IMR-90 (cell line): ENCODE data around the gene GKN1. TPM values are rescaled to one million over a fixed set of nuclear protein-coding genes. Genes with fewer than 3 reads are reported as not detected.

ENCODE experiments used
- ATAC-seq: fragments of 200-7000 bp; cut with Tn5 transposase; 2 replicates; pipeline ENCODE4 v1.9.1; 2020; ENCODE audit warnings: low read depth, mild to moderate bottlenecking, moderate library complexity
- BruUV-seq: library from RNA; stranded (reverse); fragments of 400-500 nt; replicated peaks from 2 replicates; lab custom pipeline; 2021; lab: Mats Ljungman, UMichigan
- CTCF ChIA-PET: fragments of 300-600 bp; formaldehyde crosslinking; extraction: SDS; loops from one replicate; lab custom pipeline; 2021; ENCODE audit warnings: antibody characterized with exemption; lab: Yijun Ruan, JAX
- POLR2A ChIA-PET: fragments of 300-600 bp; sonication (Branson Sonifier 250); formaldehyde crosslinking; loops from one replicate; lab custom pipeline; 2022; ENCODE audit warnings: antibody characterized with exemption; ENCODE audit not compliant: unreplicated experiment; lab: Charles Lee
- DNase-seq: peaks from one replicate; pipeline ENCODE4 v3.0.0; 2013
- H2AFZ ChIP-seq: replicated peaks from 2 replicates; pipeline ENCODE3; 2013; ENCODE audit warnings: low read length, mild to moderate bottlenecking; ENCODE audit not compliant: poor library complexity
- H2AK5ac ChIP-seq: 2 replicates; pipeline ENCODE4 v1.6.1; 2013; ENCODE audit warnings: low read depth, low read length, inconsistent platforms
- H2AK9ac ChIP-seq: replicated peaks from 2 replicates; pipeline ENCODE3; 2013; ENCODE audit warnings: mild to moderate bottlenecking, low read depth, low read length, moderate library complexity; ENCODE audit not compliant: poor library complexity
- H2BK120ac ChIP-seq: 2 replicates; pipeline ENCODE4 v1.6.1; 2013; ENCODE audit warnings: low read depth, low read length, inconsistent platforms
- H2BK15ac ChIP-seq: 3 replicates; pipeline ENCODE4 v1.6.1; 2013; ENCODE audit warnings: low read depth, low read length, inconsistent platforms
- H2BK20ac ChIP-seq: 2 replicates; pipeline ENCODE4 v1.6.1; 2013; ENCODE audit warnings: low read depth, mild to moderate bottlenecking, inconsistent platforms, low read length, moderate library complexity
- H2BK5ac ChIP-seq: 2 replicates; pipeline ENCODE4 v1.6.1; 2013; ENCODE audit warnings: mild to moderate bottlenecking, low read depth, low read length, inconsistent platforms; ENCODE audit not compliant: poor library complexity, severe bottlenecking
- H3K14ac ChIP-seq: replicated peaks from 2 replicates; pipeline ENCODE4 v1.6.1; 2013; ENCODE audit warnings: low read depth, low read length, inconsistent platforms
- H3K18ac ChIP-seq: 2 replicates; pipeline ENCODE4 v1.6.1; 2013; ENCODE audit warnings: low read depth, low read length, control low read depth
- H3K23ac ChIP-seq: 2 replicates; pipeline ENCODE4 v1.6.1; 2013; ENCODE audit warnings: low read depth, low read length, inconsistent platforms
- H3K27ac ChIP-seq: 2 replicates; pipeline ENCODE4 v1.5.1; 2013; ENCODE audit warnings: mild to moderate bottlenecking, control low read depth, low read length; ENCODE audit not compliant: insufficient read depth
- H3K27me3 ChIP-seq: 2 replicates; pipeline ENCODE4 v1.6.1; 2013; ENCODE audit warnings: low read length; ENCODE audit not compliant: control insufficient read depth, insufficient read depth
- H3K36me3 ChIP-seq: 2 replicates; pipeline ENCODE4 v1.6.1; 2013; ENCODE audit warnings: low read length, mixed read lengths; ENCODE audit not compliant: control insufficient read depth, insufficient read depth
- H3K4ac ChIP-seq: 2 replicates; pipeline ENCODE4 v1.6.1; 2013; ENCODE audit warnings: low read depth, low read length, inconsistent platforms
- H3K4me1 ChIP-seq: 2 replicates; pipeline ENCODE4 v1.6.1; 2013; ENCODE audit warnings: low read length, mixed read lengths; ENCODE audit not compliant: control insufficient read depth, insufficient read depth
- H3K4me2 ChIP-seq: 2 replicates; pipeline ENCODE4 v1.6.1; 2013; ENCODE audit warnings: low read depth, mild to moderate bottlenecking, control low read depth, low read length, moderate library complexity
- H3K4me3 ChIP-seq: 2 replicates; pipeline ENCODE4 v1.5.1; 2013; ENCODE audit warnings: low read depth, mild to moderate bottlenecking, control low read depth, low read length, moderate library complexity; ENCODE audit not compliant: insufficient read depth
- H3K56ac ChIP-seq: 2 replicates; pipeline ENCODE4 v1.6.1; 2013; ENCODE audit warnings: low read length, inconsistent platforms; ENCODE audit not compliant: insufficient read depth; ENCODE audit errors: extremely low read depth
- H3K79me1 ChIP-seq, 2 experiments: 2 replicates each; pipeline ENCODE4 v1.6.1; 2013; ENCODE audit warnings: low read length in 2 of 2, inconsistent platforms in 1 of 2, low read depth in 1 of 2
- H3K9ac ChIP-seq: 2 replicates; pipeline ENCODE4 v1.6.1; 2013; ENCODE audit warnings: low read depth, low read length, control low read depth
- H3K9me1 ChIP-seq: 2 replicates; pipeline ENCODE4 v1.6.1; 2013; ENCODE audit warnings: low read length, inconsistent platforms; ENCODE audit not compliant: insufficient read depth
- H3K9me3 ChIP-seq: 2 replicates; pipeline ENCODE4 v1.6.1; 2013; ENCODE audit warnings: low read length; ENCODE audit not compliant: control insufficient read depth, insufficient read depth
- H4K20me1 ChIP-seq: 2 replicates; pipeline ENCODE4 v1.6.1; 2013; ENCODE audit warnings: low read length, inconsistent platforms; ENCODE audit not compliant: insufficient read depth
- H4K5ac ChIP-seq: 2 replicates; pipeline ENCODE4 v1.6.1; 2013; ENCODE audit warnings: mild to moderate bottlenecking, low read depth, low read length, control low read depth
- H4K8ac ChIP-seq, 2 experiments: 2 replicates each; pipeline ENCODE4 v1.6.1; 2013; ENCODE audit warnings: low read depth in 2 of 2, low read length in 2 of 2, control low read depth in 1 of 2, inconsistent platforms in 1 of 2
- H4K91ac ChIP-seq: 2 replicates; pipeline ENCODE4 v1.6.1; 2013; ENCODE audit warnings: low read depth, low read length, inconsistent platforms; ENCODE audit not compliant: insufficient read depth
- BHLHE40 ChIP-seq: fragments of 150-350 bp; IDR thresholded peaks from 2 replicates; pipeline ENCODE4 v1.6.1; 2016; ENCODE audit warnings: mild to moderate bottlenecking, low read depth, low read length
- FOS ChIP-seq: fragments of 150-350 bp; IDR thresholded peaks from 2 replicates; pipeline ENCODE4 v1.6.1; 2016; ENCODE audit warnings: low read depth, low read length
- MAFK ChIP-seq: IDR thresholded peaks from 2 replicates; pipeline ENCODE4 v1.6.1; 2012; ENCODE audit warnings: low read depth, low read length, improper control_type of control experiment
- MXI1 ChIP-seq: IDR thresholded peaks from 2 replicates; pipeline ENCODE4 v1.6.1; 2012; ENCODE audit warnings: low read depth, mild to moderate bottlenecking, low read length, moderate library complexity, borderline replicate concordance
- NFE2L2 ChIP-seq: fragments of 150-350 bp; IDR thresholded peaks from 2 replicates; pipeline ENCODE4 v1.6.1; 2016; ENCODE audit warnings: low read depth, mild to moderate bottlenecking, low read length
- POLR2A ChIP-seq: IDR thresholded peaks from 2 replicates; pipeline ENCODE4 v1.6.1; 2012; ENCODE audit warnings: mild to moderate bottlenecking, low read depth, low read length
- RAD21 ChIP-seq: IDR thresholded peaks from 2 replicates; pipeline ENCODE4 v1.6.1; 2012; ENCODE audit warnings: low read length, improper control_type of control experiment
- RCOR1 ChIP-seq: IDR thresholded peaks from 2 replicates; pipeline ENCODE4 v1.6.1; 2012; ENCODE audit warnings: mild to moderate bottlenecking, low read length, improper control_type of control experiment; ENCODE audit not compliant: insufficient replicate concordance
- RFX5 ChIP-seq: IDR thresholded peaks from 2 replicates; pipeline ENCODE4 v1.8.0; 2012; ENCODE audit warnings: low read depth, mild to moderate bottlenecking, low read length, moderate library complexity
- dilution Hi-C: fragments of 300-500 bp; cut with HindIII; formaldehyde crosslinking; loops from one replicate; pipeline ENCODE4 v1.14.3; 2018; ENCODE audit warnings: low sequenced_read_pairs; ENCODE audit not compliant: unreplicated experiment
- in situ Hi-C: fragments of 300-500 bp; cut with MboI; formaldehyde crosslinking; loops from 3 replicates; pipeline ENCODE4 v1.14.3; 2019; ENCODE audit warnings: low sequenced_read_pairs, inconsistent platforms, mixed read lengths
- intact Hi-C: fragments of 100-400 bp; cut with micrococcal nuclease; formaldehyde crosslinking; loops from 2 replicates; pipeline ENCODE4 v1.10.0; 2022
- polyA plus RNA-seq, 3 experiments: library from polyadenylated mRNA; depleted of rRNA; stranded (reverse); fragments of >200 nt; gene quantifications; 2 replicates each; pipeline ENCODE4 v1.2.3, GENCODE V29; 2012; ENCODE audit warnings: low replicate concordance in 1 of 3
- total RNA-seq: library from RNA; depleted of rRNA; stranded (reverse); fragments of >200 nt; gene quantifications from 2 replicates; pipeline ENCODE4 v1.2.3, GENCODE V29; 2012
- TF ChIP-seq, protein P1 (sequence below): fragments of 150-350 bp; IDR thresholded peaks from 2 replicates; pipeline ENCODE4 v1.6.1; 2017; ENCODE audit warnings: mild to moderate bottlenecking, antibody characterized with exemption, low read length, low read depth
- TF ChIP-seq, protein P2 (sequence below): conservative IDR thresholded peaks from 2 replicates; pipeline ENCODE4 v1.5.1; 2012; ENCODE audit warnings: mild to moderate bottlenecking, low read depth, low read length, improper control_type of control experiment
- TF ChIP-seq, protein P3 (sequence below): fragments of 150-350 bp; IDR thresholded peaks from 2 replicates; pipeline ENCODE4 v1.6.1; 2016; ENCODE audit warnings: low read depth, mild to moderate bottlenecking, low read length, moderate library complexity, borderline replicate concordance

Gene GKN1
- total and polyA plus RNA-seq, 2 of the 4 experiments (the other 2 are of a cell fraction) = not detected

DNA sequence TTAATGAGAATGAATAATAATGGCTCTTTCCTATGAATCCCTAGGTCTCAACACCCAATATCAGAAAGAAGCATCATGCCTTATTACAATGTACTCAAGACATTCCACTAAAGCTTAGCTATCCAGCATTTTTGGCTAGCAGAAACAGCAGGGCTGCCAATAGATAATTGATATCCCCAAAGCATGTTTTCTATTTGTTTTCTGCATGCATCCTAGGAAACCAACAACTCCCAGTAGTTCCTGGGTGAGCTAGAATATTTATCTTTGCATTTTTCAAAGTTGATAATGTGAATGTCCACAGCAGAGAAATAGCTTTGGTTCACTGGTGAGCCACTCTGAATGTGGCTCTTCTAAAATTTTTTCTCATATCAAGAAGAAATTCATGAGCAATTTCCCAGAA lies 32.7 kb downstream of the GKN1 start:
- H3K79me1 ChIP-seq = no peaks in the 10 kb centered on the region
- no peak overlapping the region for H3K4me3 ChIP-seq
- no peak overlapping the region for H3K18ac ChIP-seq
- H3K4ac ChIP-seq = no peak overlapping the region
- H3K9me3 ChIP-seq = peaks cover 9% of the 10 kb centered on the region
- no peak overlapping the region for H2BK120ac ChIP-seq
- no peak overlapping the region for H3K4me2 ChIP-seq
- TF ChIP-seq RAD21 (no peak), NFE2L2 (no peak), MAFK (no peak), BHLHE40 (no peak), POLR2A (no peak), MXI1 (no peak), RFX5 (no peak), RCOR1 (no peak), FOS (no peak)
- TF ChIP-seq, protein P1, sequence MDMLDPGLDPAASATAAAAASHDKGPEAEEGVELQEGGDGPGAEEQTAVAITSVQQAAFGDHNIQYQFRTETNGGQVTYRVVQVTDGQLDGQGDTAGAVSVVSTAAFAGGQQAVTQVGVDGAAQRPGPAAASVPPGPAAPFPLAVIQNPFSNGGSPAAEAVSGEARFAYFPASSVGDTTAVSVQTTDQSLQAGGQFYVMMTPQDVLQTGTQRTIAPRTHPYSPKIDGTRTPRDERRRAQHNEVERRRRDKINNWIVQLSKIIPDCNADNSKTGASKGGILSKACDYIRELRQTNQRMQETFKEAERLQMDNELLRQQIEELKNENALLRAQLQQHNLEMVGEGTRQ = no peak
- TF ChIP-seq, protein P2, sequence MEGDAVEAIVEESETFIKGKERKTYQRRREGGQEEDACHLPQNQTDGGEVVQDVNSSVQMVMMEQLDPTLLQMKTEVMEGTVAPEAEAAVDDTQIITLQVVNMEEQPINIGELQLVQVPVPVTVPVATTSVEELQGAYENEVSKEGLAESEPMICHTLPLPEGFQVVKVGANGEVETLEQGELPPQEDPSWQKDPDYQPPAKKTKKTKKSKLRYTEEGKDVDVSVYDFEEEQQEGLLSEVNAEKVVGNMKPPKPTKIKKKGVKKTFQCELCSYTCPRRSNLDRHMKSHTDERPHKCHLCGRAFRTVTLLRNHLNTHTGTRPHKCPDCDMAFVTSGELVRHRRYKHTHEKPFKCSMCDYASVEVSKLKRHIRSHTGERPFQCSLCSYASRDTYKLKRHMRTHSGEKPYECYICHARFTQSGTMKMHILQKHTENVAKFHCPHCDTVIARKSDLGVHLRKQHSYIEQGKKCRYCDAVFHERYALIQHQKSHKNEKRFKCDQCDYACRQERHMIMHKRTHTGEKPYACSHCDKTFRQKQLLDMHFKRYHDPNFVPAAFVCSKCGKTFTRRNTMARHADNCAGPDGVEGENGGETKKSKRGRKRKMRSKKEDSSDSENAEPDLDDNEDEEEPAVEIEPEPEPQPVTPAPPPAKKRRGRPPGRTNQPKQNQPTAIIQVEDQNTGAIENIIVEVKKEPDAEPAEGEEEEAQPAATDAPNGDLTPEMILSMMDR = no peak
- TF ChIP-seq, protein P3, sequence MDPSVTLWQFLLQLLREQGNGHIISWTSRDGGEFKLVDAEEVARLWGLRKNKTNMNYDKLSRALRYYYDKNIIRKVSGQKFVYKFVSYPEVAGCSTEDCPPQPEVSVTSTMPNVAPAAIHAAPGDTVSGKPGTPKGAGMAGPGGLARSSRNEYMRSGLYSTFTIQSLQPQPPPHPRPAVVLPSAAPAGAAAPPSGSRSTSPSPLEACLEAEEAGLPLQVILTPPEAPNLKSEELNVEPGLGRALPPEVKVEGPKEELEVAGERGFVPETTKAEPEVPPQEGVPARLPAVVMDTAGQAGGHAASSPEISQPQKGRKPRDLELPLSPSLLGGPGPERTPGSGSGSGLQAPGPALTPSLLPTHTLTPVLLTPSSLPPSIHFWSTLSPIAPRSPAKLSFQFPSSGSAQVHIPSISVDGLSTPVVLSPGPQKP = no peak
- no TSS peak for BruUV-seq
- intact Hi-C loops = no loop called here
- no peak overlapping the region for H3K23ac ChIP-seq
- DNase-seq = no peak
- POLR2A ChIA-PET = interaction anchor here (0.6 kb wide), 1 partner anchor 354 kb away, joined by 4 read pairs; no protein-coding TSS in a partner anchor
- no peaks in the 10 kb centered on the region; the same call in 1 of the 2 replicates for H3K9me1 ChIP-seq
- in situ Hi-C loops = no loop called here
- no peak overlapping the region for H3K56ac ChIP-seq
- no peak overlapping the region for H2BK15ac ChIP-seq
- no peaks in the 10 kb centered on the region for H3K4me1 ChIP-seq
- no peak overlapping the region for H3K9ac ChIP-seq
- no peak overlapping the region for H2BK20ac ChIP-seq
- no peak overlapping the region for H2AK9ac ChIP-seq
- H2BK5ac ChIP-seq = no peak overlapping the region
- H4K5ac ChIP-seq = no peak overlapping the region
- no peaks in the 10 kb centered on the region for H4K20me1 ChIP-seq
- H3K14ac ChIP-seq = no peak overlapping the region
- no peak overlapping the region for H2AK5ac ChIP-seq
- H3K36me3 ChIP-seq = no peaks in the 10 kb centered on the region
- no peak for ATAC-seq
- H2AFZ ChIP-seq = no peak overlapping the region
- dilution Hi-C loops = loop anchor here (25.0 kb wide), 1 partner anchor 305 kb away; no protein-coding TSS in a partner anchor
- no peaks in the 10 kb centered on the region for H3K27me3 ChIP-seq
- CTCF ChIA-PET = no interaction called here
- no peak overlapping the region for H4K91ac ChIP-seq
- no peak overlapping the region for H4K8ac ChIP-seq
- H3K27ac ChIP-seq = no peak overlapping the region
